ENCODE data around the gene CLIC5.
A peak's percentile ranks its signal among the peaks of the same experiment; 100 is the strongest.

The CLIC5 gene

DNA sequence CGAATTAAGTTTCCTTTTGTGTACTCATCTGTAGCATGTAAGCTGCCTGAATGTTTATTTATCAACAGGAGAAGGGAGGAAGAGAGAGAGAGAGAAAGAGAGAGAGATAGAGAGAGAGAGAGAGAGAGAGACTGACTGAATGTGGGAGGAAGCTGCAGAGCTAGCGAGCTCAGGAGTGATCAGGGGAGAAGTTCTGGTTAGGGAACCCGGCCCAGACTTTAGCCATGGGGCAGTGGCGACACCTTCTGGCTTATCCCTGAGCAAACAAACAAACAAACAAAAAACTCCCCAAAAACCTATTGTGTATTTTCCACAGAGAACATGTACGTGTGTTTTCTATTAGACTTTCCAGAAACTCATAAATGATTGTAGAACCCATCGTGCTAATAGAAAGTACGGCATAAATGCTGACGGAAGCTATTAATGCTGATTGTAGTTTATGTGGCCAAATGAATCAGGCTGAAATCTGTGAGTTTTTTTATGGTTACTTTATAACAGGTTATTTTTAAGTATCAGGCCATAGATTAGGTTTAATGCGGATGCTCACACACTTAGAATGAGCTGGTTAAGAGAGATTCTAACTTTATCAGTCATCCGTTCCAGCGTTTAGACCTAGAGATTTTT is 92.8 kb downstream of the CLIC5 start:
- DNase-seq = peak; percentile 21

DNA sequence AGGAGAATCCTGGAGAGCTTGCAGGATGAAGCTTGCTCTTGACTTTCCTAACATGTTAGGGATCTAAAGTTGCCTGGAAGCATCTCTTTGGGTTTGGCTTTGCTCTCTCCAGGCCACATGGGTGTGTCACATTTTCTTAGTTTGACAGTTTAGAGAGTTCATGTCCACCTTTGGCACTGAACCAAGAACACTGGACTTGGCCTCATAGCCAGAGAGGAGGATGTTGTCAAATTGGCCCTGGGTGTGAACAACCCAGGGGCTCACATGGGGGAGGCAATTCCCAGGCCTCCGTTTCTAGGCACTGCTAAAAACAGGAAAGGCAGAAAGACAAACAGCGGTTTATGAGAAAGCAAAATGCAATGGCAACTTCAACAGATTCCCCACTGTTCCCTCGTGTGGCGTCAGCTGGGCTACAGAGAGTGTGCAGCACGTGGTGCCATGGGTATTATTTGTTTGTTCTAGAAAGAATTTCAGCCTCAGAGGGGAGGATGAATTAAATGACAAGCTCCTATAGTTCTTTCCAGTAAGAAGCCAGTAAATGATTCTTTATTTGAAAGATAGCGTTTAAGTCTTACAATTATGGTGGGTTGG is 93.9 kb downstream of the CLIC5 start:
- no peak for DNase-seq

DNA sequence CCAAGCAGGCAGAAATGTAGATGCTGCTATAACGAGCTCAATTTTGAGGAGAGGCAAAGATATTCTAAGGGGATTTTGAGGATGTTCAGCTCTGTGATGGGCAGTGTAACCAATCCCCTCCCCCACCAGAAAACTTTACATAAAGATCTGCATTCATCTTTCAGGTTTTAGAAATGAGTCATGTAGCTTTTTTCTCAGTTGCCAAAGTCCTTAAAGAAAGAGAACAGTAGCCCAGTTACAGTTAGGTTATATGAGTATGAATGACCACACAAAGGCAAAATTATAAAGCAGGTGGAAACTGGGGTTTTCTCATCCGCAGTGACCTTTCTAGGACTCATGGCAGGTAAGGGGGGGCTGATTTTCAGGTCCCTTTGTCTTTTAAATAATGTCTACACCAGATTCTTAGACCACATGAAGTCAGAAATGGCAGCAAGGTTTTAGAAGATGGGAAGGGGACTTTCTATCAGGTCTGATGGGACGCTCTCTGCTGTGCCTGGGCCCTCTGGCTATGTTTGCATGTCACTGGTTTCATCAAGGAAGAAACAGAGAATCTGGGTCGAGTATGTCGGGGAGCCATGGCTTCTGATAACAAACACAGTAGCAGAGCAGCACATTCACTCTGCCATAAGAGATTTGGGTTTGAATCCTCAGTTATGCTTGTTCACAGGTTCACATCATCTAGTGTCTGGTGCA is 94.7 kb downstream of the CLIC5 start:
- DNase-seq = no peak

DNA sequence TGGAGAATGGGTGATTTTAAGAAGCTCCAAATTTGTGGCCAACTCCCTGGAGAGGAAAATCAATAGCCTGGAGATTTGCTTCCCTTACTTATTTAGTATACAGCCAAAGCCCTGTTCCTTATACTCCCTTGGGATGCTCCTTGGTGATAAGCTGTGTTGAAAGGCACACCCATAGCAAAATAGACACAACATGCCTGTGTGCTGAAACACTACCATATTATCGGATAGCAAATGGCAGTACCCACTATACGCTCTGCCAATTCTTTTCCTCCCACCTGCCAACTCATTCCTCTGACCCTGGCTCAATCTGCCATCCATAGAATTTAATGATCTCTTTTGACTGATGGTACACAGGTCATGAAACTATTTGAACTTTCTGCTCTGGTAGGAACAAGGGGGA is 98.2 kb downstream of the CLIC5 start:
- no peak for DNase-seq

DNA sequence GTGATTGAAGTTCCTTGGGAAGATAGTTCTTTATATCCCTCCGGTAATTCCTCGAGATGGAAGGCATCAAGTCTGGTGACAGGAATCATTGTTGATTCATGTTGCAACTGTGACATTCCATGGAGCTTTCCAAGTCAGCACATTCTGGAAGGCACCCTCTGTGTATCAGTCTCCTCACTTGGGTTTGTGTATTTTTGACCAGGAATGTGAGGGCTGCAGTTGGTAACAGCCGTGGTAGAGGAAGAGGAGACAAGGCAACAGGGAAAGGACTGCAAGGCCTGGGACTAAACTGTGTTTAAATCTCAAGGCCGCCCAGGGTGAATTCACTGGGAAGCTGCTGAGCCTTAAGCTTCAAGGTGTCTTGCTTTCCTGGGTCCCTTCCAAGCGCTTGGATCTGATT is 99.0 kb downstream of the CLIC5 start:
- no peak for DNase-seq

- no peak for DNase-seq
Observed at GRCh38 chr6:45915780-45916468, 99.7 kb downstream of the CLIC5 start.

DNA sequence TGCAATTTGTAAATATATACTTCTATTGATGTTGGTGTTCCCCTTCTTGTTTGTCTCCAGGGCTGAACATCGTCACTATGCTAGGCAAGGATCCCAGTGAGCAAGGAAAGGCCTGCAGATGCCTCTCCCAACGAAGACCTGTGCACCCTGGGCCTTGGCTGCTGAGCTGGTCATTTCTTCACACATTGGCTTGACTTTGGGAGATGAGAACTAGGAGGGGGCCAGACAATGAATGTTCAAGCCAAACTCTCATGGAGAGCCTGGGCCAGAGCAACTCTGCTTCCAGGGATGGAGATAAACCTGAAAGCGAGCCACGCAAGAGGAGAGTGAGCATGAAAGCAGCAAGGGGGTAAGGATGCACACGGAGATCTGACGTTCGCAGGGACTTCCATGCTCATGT is 104.0 kb downstream of the CLIC5 start:
- DNase-seq = no peak

- DNase-seq = no peak
Observed at GRCh38 chr6:45903959-45904358, 111.7 kb downstream of the CLIC5 start.

- DNase-seq = no peak
Observed at GRCh38 chr6:45902984-45903383, 112.7 kb downstream of the CLIC5 start.

DNA sequence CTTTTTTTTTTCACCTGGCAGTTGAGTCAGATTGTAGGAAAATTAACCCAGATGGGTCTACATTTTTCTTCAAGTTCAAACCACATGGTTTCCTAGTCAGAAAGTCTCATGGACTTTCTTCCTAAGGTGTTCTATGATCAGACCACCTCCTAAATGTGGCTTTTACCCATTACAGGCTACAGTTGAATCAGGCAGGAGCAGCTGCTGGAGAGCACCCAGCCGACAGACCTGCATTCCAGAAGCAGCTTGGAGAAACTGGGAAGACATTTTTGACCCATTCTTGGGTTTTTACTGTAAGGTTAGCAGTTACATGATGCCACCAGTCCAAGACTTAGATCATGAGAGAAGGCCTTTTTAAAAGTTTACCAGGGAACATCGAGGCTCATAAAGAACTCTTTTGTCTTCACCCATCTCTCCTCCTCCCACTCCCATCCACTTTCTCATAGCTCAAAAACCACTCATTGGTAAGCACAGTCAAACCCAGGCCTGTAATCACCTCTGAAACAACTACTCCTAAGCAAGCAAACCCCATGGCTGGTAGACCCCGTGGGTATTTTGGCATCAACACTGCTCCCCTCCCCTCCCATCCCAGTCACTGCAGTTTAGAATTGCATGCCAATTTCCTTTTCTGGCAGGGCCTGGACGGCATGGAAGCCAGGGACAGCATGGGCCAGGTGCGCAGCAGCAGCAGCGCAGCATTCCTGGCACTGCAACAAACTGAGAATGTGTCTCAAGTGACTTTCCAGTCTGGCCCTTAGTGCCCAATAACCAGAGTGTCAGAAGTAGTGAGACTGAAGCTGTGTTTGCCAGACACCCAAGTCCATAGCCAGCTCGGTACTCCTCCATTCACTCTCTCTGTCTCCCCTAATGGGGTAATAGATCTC is 113.7 kb downstream of the CLIC5 start:
- no peak for DNase-seq

- no peak for DNase-seq
Observed at GRCh38 chr6:45900808-45901752, 114.6 kb downstream of the CLIC5 start.

GRCh38 chr6:45899683-45899946 is 116.0 kb downstream of the CLIC5 start:
- no peak for DNase-seq

GRCh38 chr6:45898941-45899682 is 116.5 kb downstream of the CLIC5 start:
- DNase-seq = no peak

- no peak for DNase-seq
Observed at GRCh38 chr6:45896783-45897441, 118.7 kb downstream of the CLIC5 start.

- no peak for DNase-seq
Observed at GRCh38 chr6:45895569-45895968, 120.1 kb downstream of the CLIC5 start.

DNA sequence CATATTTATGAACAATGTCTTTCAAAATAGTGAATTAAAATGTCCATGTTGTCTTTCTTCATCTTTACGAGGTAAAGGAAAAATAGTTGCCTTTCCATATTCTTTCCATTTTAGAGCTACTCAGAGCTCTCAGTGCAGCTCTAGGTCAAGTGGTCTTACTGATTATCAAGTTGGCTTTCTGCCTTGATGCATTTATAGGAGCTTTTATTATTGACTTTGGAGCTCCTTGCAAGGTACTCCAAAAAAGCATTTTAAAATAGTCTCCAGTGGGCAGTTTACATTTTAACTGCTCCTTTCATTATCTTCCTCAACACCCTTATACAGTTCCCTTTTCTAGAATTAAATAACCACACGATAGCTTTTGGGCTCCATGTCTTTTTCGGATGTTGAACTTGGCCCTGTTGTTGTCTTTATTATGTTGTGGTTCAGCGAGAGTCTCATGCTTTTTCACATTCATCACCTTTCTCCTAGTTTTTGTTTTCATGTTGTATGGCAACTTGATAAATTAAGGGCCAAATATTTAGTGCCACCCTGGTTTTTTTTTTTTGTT is 122.9 kb downstream of the CLIC5 start:
- no peak for DNase-seq

DNA sequence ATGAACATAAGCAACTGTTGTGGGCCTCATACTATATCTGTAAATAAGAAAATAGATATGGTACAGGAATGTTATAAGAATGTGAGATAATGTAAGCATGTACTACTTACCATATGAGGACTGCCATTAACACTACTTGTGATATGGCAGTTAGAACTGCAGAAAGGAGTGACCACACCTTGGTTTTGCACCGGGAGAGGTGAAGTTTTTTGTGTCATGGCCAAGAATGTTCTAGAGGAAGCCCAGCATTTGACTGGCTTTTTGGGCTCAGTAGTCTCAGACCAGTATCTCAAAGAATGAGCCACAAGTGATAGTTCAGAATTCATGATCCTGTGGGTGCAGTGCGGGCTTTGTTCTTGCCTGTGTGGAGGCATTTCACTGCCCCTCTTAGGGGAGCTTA is 123.5 kb downstream of the CLIC5 start:
- DNase-seq = no peak

- no peak for DNase-seq
Observed at GRCh38 chr6:45886776-45887175, 128.9 kb downstream of the CLIC5 start.

DNA sequence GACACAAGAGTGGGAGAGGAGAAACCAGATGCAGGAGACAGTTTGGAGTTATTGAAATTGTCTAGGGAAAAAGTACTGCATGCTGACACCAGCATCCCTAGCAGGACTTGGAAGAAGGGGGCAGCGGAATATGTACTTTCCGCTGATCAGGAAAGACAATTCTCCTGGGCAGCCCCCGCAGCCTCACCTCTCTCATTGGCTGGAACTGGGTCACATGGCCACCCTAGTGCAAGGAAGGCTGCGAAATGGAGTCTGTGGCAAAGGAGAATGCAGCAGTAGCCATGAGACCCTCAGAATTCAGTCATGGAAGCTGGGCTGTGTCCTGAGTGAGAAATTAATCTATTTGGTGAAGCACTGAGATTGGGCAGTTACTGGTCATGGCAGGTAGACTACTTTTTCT is 131.3 kb downstream of the CLIC5 start:
- no peak for DNase-seq

DNA sequence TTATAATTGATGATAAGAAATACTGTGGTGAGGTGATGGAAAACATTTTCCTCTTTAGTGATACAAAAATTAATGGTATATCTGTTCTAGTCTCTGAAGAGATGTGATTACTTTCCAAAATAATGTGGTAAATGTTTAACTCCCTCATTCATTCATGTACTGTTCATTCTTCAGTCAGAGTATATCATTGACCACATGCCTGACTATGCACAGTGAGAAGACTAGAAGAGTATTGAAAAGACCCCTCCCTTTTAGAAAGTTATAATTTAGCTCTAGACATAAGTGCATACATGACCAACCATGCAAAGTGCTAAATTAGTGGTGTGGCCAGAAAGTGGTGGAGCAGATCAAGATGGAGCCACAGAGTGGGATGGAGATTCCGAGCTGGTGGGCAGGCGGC is 133.0 kb downstream of the CLIC5 start:
- no peak for DNase-seq
